Activated naive CD4-positive, alpha-beta T cell treated with Interleukin-2 at 50 U/mL for 16 hours (primary cell): ENCODE measurements around the gene SLC39A13.

Experiments
- DNase-seq: peaks from one replicate; pipeline ENCODE4 v3.0.0-alpha.2; 2020

SLC39A13 gene

DNA sequence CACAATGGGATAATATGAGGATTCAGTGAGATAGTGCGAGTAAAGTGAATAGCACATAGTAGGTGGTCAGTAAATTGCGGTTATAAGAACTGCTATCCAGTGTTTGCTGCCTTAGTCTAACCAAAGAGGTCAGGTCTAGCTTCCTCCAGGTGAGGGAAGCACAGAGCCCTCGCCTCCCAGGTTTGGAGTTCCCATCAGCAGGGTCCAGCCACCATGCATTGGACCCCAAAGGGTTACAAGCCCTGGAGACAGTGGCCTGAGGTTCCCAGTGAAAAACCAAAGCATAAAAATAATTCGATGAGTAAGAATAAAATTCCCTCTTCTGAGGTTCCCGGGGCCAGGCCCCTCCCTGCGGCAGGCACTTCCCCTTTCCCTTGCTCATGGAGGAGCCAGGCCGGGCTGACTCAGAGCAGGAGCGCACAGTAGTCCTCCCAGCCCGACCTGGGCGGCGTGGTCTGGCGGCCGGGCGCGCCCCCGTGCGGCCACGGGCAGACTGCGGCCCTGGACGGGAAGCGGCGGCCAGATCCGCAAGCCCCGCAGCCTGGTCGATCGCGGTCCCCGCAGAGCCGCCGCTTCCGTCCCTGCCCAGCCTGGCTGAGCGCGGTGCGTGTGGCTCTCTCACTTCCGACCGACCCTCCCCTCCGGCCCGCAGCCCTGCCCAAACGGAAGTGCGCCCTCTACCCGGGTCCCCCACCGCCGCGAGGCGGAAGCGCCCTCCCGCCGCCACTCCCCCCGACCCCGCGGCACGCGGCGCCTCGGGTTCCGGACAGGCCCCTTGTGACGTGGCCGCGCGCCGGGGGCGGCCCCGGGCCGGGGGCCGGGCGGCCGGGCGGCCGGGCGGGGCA lies at the start of gene SLC39A13:
SLC39A13 (plus strand) TSS at position 845 of the 845 bp plus-strand sequence. CDS start 1,505 bp downstream, outside the sequence.
- peak; percentile 91 for DNase-seq

DNA sequence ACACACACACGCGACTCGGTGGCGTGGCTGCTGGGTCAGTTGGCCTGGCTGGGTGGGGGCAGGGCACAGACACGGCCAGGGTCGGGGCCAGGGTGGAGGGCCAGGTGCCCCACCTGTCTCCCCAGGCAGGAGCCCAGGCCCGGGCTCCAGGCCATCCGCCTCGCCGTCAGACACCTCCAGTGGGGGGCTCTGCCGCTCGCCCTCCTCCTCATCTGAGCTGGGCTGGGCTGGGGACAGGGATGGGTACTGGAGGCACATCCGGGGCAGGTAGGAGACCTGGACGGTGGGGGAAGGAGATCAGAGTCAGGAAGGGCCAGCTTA lies 49.7 kb upstream of the SLC39A13 start:
- DNase-seq, result no peak

DNA sequence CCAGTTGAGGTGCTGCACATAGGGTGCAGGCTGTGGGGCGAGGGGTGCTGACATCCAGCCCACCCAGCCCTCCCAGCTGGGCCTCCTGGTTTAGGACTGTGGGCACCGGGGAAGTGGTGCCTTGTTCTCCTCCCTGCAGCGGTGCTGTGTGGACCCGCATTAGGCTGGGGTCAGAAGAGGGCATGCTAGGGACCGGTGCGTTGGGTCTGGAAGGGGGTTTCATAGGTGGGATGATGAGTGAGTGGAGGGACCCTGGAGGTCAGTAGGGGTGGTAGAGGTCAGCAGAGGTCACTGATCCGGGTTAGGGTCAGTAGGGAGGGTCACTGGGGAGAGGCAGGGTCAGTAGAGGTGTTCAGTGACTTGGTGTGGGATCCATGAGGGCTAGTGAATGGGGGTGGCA lies 49.2 kb upstream of the SLC39A13 start:
- DNase-seq, result no peak

DNA sequence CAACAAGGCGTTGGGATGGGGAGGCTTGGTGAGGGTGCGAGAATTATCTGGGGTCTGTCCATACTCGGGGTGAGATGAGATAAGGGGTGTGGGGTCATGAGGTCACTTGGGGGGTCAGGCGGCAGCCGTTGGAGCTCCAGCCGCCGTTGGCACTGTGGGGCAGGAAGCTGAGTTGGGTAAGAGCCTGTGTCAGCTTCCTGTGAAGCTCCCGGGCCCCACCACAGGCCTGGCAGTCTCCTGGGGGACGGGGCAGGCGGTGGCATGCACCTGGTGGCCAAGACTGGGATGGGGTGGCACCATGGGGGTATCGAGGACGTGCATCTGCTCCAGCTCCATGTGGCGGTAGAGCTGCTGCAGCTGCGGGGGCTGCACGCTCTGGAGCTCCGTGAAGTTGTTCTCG lies 48.8 kb upstream of the SLC39A13 start:
- DNase-seq, result no peak

DNA sequence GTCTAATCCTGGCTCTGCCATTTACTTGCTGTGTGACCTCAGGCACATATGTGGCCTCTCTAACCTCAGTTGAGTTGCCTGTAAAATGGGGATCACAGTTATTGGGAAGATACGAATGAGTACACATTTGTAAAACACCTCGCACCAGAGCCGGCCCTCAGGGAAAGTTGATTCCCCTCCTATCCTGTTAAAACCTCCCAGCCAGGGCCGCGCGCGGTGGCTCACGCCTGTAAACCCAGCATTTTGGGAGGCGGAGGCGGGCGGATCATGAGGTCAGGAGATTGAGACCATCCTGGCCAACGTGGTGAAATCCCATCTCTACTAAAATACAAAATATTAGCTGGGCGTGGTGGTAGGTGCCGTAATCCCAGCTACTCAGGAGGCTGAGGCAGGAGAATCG lies 48.0 kb upstream of the SLC39A13 start:
- no peak for DNase-seq

GRCh38 chr11:47361419-47361818 lies 47.0 kb upstream of the SLC39A13 start:
- DNase-seq, result no peak

- DNase-seq, result no peak
Measured at GRCh38 chr11:47366020-47366490, 42.3 kb upstream of the SLC39A13 start.

GRCh38 chr11:47369676-47370075 lies 38.7 kb upstream of the SLC39A13 start:
- DNase-seq, result no peak

DNA sequence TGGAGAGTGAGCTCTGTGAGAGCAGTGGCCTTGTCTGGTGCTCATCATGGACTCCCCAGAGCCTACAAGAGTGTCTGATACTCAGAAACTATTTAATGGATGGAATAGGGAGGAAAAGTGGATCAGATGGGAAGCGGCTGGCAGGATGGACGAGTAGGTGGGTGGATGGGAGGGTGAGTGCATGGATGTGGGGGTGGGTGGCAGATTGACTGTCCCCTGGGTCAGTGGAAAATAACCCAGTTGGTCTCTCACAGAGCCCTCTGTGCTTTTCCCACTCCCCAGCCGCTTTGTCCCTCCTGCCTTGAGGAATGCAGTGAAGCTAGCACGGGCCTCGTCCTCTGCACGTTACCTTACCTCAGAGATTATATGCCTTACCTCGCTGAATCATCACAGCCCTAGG lies 36.0 kb upstream of the SLC39A13 start:
- no peak for DNase-seq

GRCh38 chr11:47373876-47374719 lies 34.3 kb upstream of the SLC39A13 start:
- DNase-seq, result peak; percentile 86

DNA sequence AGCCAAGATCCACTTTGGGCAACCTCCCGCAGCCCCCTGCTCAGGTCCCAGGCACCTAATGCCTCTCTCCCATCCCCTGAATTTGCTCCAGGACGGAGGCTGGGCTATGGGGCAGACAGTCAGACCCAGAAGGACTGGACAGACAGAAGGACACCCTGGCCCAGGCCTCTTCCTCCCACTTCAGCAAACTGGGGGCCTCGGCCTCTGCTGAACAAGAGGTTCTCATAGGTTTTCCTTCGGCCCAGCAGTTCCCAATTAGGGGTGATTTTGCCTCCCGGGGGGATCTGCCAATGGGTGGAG lies 33.7 kb upstream of the SLC39A13 start:
- no peak for DNase-seq

- DNase-seq, result no peak
Measured at GRCh38 chr11:47375020-47375419, 33.4 kb upstream of the SLC39A13 start.

GRCh38 chr11:47375546-47376085 lies 32.8 kb upstream of the SLC39A13 start:
- DNase-seq, result no peak

GRCh38 chr11:47376107-47376524 lies 32.3 kb upstream of the SLC39A13 start:
- no peak for DNase-seq

DNA sequence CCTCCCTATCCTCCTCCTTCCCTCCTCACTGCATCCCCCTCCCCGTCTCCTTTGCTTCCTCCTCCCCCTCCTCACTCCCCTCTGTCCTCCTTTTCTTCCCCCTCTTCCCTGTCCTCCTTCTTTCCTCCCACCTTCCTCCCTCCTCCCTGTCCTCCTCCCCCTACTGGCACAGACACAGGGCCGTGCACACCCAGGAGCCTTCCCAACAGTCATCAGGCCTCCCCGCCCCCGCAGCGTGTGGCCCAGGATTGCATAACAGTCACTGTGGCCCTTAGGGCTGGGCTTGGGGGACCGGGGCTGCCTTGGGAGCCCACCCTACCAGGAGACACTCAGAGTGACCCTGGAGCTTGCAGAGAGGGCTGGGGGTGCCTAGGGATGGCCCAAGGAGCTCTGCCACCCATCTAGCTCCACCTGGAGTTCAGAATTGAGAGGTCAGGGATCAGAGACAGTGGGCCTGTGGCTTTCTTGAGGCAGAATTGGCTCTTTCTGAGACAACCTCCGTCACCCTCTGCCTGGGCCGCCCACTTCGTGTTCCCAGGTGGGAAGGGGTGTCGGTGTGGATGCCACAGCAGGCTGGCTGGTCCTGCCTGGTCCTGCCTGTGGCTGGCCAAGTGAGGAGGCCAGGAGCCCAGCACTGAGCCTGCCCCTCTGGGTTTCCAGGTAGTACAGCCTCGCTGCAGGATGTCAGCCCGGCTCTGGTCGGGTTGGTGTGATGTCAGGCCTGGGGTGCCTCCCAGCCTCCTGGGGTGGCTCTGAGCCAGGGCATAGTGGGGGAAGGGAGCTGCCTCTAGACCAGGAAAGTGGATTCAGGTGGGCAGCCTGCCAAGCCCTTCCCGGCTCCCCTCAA lies 31.6 kb upstream of the SLC39A13 start:
- no peak for DNase-seq

GRCh38 chr11:47377571-47378009 lies 30.8 kb upstream of the SLC39A13 start:
- DNase-seq, result no peak

- DNase-seq, result no peak
Measured at GRCh38 chr11:47378010-47378835, 30.2 kb upstream of the SLC39A13 start, which contains the start of gene SPI1. Gene SPI1, minus strand, starts transcription at chr11:47378547. Its CDS starts 194 bp downstream, at chr11:47378353.

- no peak for DNase-seq
Measured at GRCh38 chr11:47378836-47379170, 29.6 kb upstream of the SLC39A13 start.

- DNase-seq, result no peak
Measured at GRCh38 chr11:47379317-47379716, 29.1 kb upstream of the SLC39A13 start.

GRCh38 chr11:47380078-47380477 lies 28.3 kb upstream of the SLC39A13 start:
- DNase-seq, result no peak

DNA sequence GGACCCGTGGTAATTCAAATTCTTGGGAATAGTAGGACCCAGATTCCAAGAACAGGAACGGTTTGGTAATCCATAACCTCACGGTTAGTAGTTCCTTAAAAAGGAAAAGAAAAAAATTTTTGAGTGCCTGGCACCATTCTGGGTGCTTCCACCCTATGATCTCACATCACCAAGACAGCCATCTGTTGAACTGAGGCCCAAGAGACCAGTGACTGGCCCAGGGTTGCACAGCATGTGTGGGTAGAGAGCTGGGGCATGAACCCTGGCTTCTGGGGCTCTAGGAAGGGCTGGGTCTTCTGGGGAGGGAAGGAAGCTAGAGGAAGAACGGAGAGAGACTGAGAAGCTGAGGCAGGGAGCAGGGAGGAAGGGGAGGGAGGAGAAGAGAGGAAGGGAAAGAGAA lies 25.3 kb upstream of the SLC39A13 start:
- no peak for DNase-seq

DNA sequence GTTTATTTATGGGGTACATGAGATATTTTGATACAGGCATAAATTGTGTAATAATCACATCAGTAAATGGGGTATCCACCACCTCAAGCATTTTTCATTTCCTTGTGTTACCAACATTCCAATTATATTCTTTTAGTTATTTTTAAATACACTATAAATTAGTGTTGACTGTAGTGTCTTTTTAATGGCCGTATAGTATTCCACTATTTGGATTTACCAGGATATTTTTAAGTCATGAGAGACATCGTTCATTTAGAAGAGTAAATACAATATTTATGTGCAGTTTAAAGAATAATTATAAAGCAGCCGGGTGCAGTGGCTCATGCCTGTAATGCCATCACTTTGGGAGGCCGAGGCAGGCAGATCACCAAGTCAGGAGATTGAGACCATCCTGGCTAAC lies 23.9 kb upstream of the SLC39A13 start:
- DNase-seq, result no peak
